ENCODE data around the gene PCDH9.

The PCDH9 gene

GRCh38 chr13:66644855-66645460 is 585.2 kb downstream of the PCDH9 start:
- Histone ChIP-seq H2AFZ (ENCODE audit: low read depth) (no peak overlapping the region), H3K36me3 (ENCODE audit: insufficient read depth) (no peaks in the 10 kb centered on the region), H3K4me1 (ENCODE audit: low read depth, poor library complexity, severe bottlenecking) (no peaks in the 10 kb centered on the region), H4K20me1 (ENCODE audit: insufficient read depth) (no peaks in the 10 kb centered on the region), H3K4me2 (no peak overlapping the region), H3K4me3 (IDR thresholded peaks at IDR 0.05; ENCODE audit: insufficient read depth, low read depth, low read length) (no peak overlapping the region), H3K27ac (no peak overlapping the region), H3K9ac (no peak overlapping the region), H3K27me3 (ENCODE audit: insufficient read depth, low read depth) (no peaks in the 10 kb centered on the region), H3K79me2 (ENCODE audit: insufficient read depth, low read depth) (no peaks in the 10 kb centered on the region)
- no peak for TF ChIP-seq CTCF (conservative IDR thresholded peaks at IDR 0.05; ENCODE audit: low read depth, low read length)

DNA sequence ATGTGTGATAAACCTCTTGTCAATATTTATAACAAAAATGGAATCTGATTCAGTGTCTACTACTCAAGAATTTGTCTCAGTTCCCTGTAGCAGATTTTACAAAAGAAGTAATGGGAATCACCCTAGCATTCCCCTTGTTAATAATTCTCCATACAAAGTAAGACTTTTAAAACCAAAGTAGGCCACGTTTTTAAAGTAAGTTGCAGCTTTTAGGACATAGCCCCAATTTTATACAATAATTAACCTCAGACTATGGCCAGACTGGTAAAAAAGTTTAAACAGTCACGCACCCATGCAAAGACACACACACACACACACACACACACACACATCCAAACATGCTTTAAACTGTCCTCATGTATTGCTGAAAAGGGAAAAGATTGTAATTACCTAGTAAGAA is 589.9 kb downstream of the PCDH9 start:
- Histone ChIP-seq H3K9ac (no peak overlapping the region), H3K4me2 (no peak overlapping the region), H3K27ac (no peak overlapping the region), H3K36me3 (ENCODE audit: insufficient read depth) (no peaks in the 10 kb centered on the region), H4K20me1 (ENCODE audit: insufficient read depth) (no peaks in the 10 kb centered on the region), H3K4me3 (IDR thresholded peaks at IDR 0.05; ENCODE audit: insufficient read depth, low read depth, low read length) (no peak overlapping the region), H2AFZ (ENCODE audit: low read depth) (no peak overlapping the region), H3K27me3 (ENCODE audit: insufficient read depth, low read depth) (no peaks in the 10 kb centered on the region), H3K79me2 (ENCODE audit: insufficient read depth, low read depth) (no peaks in the 10 kb centered on the region), H3K4me1 (ENCODE audit: low read depth, poor library complexity, severe bottlenecking) (no peaks in the 10 kb centered on the region)
- TF ChIP-seq CTCF (conservative IDR thresholded peaks at IDR 0.05; ENCODE audit: low read depth, low read length): no peak

DNA sequence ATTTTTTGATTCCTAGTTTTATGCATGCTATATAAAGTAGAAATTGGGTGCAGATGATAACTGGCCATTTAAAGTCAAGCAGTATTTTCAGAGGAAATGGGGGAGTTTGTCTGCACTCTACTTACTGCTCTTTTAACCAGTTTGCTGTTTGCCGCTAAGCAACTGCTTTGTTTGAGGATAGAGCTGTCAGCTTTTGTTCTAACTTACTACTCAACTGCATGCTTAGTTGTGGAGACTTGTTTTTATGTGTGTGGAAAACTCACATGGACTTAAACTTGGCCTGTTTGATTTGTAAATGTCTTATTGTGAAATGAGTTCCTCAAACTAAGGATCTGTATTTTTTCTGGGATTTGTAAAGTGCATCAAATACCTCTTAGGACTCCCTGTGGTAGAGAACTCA is 591.1 kb downstream of the PCDH9 start:
- Histone ChIP-seq H3K4me3 (IDR thresholded peaks at IDR 0.05; ENCODE audit: insufficient read depth, low read depth, low read length) (no peak overlapping the region), H3K27me3 (ENCODE audit: insufficient read depth, low read depth) (no peaks in the 10 kb centered on the region), H3K9ac (no peak overlapping the region), H3K36me3 (ENCODE audit: insufficient read depth) (no peaks in the 10 kb centered on the region), H3K4me2 (no peak overlapping the region), H4K20me1 (ENCODE audit: insufficient read depth) (no peaks in the 10 kb centered on the region), H2AFZ (ENCODE audit: low read depth) (no peak overlapping the region), H3K27ac (no peak overlapping the region), H3K4me1 (ENCODE audit: low read depth, poor library complexity, severe bottlenecking) (no peaks in the 10 kb centered on the region), H3K79me2 (ENCODE audit: insufficient read depth, low read depth) (no peaks in the 10 kb centered on the region)
- no peak for TF ChIP-seq CTCF (conservative IDR thresholded peaks at IDR 0.05; ENCODE audit: low read depth, low read length)

- no peaks in the 10 kb centered on the region for H3K27me3 ChIP-seq (ENCODE audit: insufficient read depth, low read depth)
- no peak overlapping the region for H3K4me3 ChIP-seq (IDR thresholded peaks at IDR 0.05; ENCODE audit: insufficient read depth, low read depth, low read length)
- H4K20me1 ChIP-seq (ENCODE audit: insufficient read depth): no peaks in the 10 kb centered on the region
- TF ChIP-seq CTCF (conservative IDR thresholded peaks at IDR 0.05; ENCODE audit: low read depth, low read length): no peak
- H3K9ac ChIP-seq: no peak overlapping the region
- H3K4me1 ChIP-seq (ENCODE audit: low read depth, poor library complexity, severe bottlenecking): no peaks in the 10 kb centered on the region
- no peak overlapping the region for H2AFZ ChIP-seq (ENCODE audit: low read depth)
- H3K79me2 ChIP-seq (ENCODE audit: insufficient read depth, low read depth): no peaks in the 10 kb centered on the region
- no peaks in the 10 kb centered on the region for H3K36me3 ChIP-seq (ENCODE audit: insufficient read depth)
- H3K4me2 ChIP-seq: no peak overlapping the region
- H3K27ac ChIP-seq: no peak overlapping the region
Measured at GRCh38 chr13:66635526-66635925, 594.6 kb downstream of the PCDH9 start.

All from KMS-11 (cell line).